ENCODE measurements around the gene NKX2-4.
"Not testable (repeated sequence)": the region's sequence is repeated elsewhere in the genome, so short reads cannot be mapped to it uniquely, and the experiment has no call there.

NKX2-4 gene

GRCh38 chr20:21397341-21398108, at the start of gene NKX2-4:
TSS of gene NKX2-4 (minus strand) at chr20:21397526. CDS start at chr20:21397399, 127 bp downstream.
- in situ Hi-C loops (cut with MboI; ENCODE audit: low sequenced_read_pairs) = no loop called here

GRCh38 chr20:21437816-21438215, 40.5 kb upstream of the NKX2-4 start:
- in situ Hi-C loops (cut with MboI; ENCODE audit: low sequenced_read_pairs) = no loop called here

GRCh38 chr20:21437248-21437647, 39.9 kb upstream of the NKX2-4 start:
- in situ Hi-C loops (cut with MboI; ENCODE audit: low sequenced_read_pairs) = no loop called here

- in situ Hi-C loops (cut with MboI; ENCODE audit: low sequenced_read_pairs) = no loop called here
Observed at GRCh38 chr20:21436205-21436604, 38.9 kb upstream of the NKX2-4 start.

- in situ Hi-C loops (cut with MboI; ENCODE audit: low sequenced_read_pairs) = no loop called here
Observed at GRCh38 chr20:21435576-21435975, 38.2 kb upstream of the NKX2-4 start.

- in situ Hi-C loops (cut with MboI; ENCODE audit: low sequenced_read_pairs) = no loop called here
Observed at GRCh38 chr20:21433329-21433890, 36.1 kb upstream of the NKX2-4 start.

GRCh38 chr20:21432911-21433310, 35.6 kb upstream of the NKX2-4 start:
- in situ Hi-C loops (cut with MboI; ENCODE audit: low sequenced_read_pairs) = no loop called here

GRCh38 chr20:21430020-21430419, 32.7 kb upstream of the NKX2-4 start:
- in situ Hi-C loops (cut with MboI; ENCODE audit: low sequenced_read_pairs) = no loop called here

GRCh38 chr20:21424846-21425245, 27.5 kb upstream of the NKX2-4 start:
- in situ Hi-C loops (cut with MboI; ENCODE audit: low sequenced_read_pairs) = no loop called here

GRCh38 chr20:21423712-21424111, 26.4 kb upstream of the NKX2-4 start:
- in situ Hi-C loops (cut with MboI; ENCODE audit: low sequenced_read_pairs) = not testable (repeated sequence)

- in situ Hi-C loops (cut with MboI; ENCODE audit: low sequenced_read_pairs) = no loop called here
Observed at GRCh38 chr20:21421601-21422236, 24.4 kb upstream of the NKX2-4 start.

- in situ Hi-C loops (cut with MboI; ENCODE audit: low sequenced_read_pairs) = not testable (repeated sequence)
Observed at GRCh38 chr20:21419147-21419546, 21.8 kb upstream of the NKX2-4 start.

- in situ Hi-C loops (cut with MboI; ENCODE audit: low sequenced_read_pairs) = not testable (repeated sequence)
Observed at GRCh38 chr20:21413996-21414395, 16.7 kb upstream of the NKX2-4 start.

GRCh38 chr20:21411725-21412124, 14.4 kb upstream of the NKX2-4 start:
- in situ Hi-C loops (cut with MboI; ENCODE audit: low sequenced_read_pairs) = no loop called here

- in situ Hi-C loops (cut with MboI; ENCODE audit: low sequenced_read_pairs) = no loop called here
Observed at GRCh38 chr20:21399005-21399475, 1.7 kb upstream of the NKX2-4 start.

- in situ Hi-C loops (cut with MboI; ENCODE audit: low sequenced_read_pairs) = no loop called here
Observed at GRCh38 chr20:21398109-21399004, 1.0 kb upstream of the NKX2-4 start.

GRCh38 chr20:21396599-21397340, 556 bp downstream of the NKX2-4 start:
- in situ Hi-C loops (cut with MboI; ENCODE audit: low sequenced_read_pairs) = no loop called here

GRCh38 chr20:21395666-21396598, 1.4 kb downstream of the NKX2-4 start:
- in situ Hi-C loops (cut with MboI; ENCODE audit: low sequenced_read_pairs) = no loop called here

- in situ Hi-C loops (cut with MboI; ENCODE audit: low sequenced_read_pairs) = no loop called here
Observed at GRCh38 chr20:21395051-21395665, 2.2 kb downstream of the NKX2-4 start.
